ENCODE results near the gene PRSS22.
A peak's percentile ranks its signal among the peaks of the same experiment; 100 is the strongest.

PRSS22 gene

DNA sequence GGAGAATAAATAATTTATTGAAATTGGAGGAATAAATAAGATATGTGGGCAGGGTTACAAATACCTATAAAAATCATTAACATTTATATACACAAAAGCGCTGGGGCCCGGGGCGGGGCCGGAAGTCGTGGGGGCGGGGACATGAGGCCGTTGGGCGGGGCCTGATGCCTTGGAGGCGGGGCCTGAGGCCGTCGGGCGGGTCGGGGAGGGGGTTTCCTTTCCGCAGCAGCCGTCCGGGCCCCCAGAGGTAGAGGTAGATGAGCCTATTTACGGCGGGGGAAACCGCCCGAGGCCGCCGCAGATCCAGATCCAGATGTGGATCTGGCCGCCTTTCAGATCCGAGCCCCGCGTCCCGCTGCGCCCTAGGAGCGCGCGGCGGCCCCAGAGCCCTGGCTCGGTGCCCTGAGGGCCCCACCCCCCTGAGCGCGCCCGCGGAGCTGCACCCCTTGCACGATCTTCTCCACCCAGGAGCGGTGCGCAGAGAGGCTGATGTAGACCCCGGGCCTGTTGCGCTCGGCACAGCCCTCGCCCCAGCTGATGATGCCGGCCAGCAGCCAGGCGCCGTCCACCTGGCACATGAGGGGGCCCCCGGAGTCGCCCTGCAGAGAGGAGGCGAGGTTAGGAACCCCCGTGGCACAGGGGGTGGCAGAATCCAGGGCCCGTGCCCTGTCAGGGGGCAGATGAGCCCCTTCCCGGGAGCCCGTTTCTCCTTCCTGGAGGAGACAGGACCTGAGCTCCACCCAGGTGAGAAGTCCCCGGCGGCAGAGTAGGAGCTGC is 5.1 kb downstream of the PRSS22 start:
- DNase-seq (ENCODE audit: low read depth, low spot score), result peak; percentile 37

GRCh38 chr16:2852003-2852730 is 5.8 kb downstream of the PRSS22 start:
- DNase-seq (ENCODE audit: low read depth, low spot score), result no peak

DNA sequence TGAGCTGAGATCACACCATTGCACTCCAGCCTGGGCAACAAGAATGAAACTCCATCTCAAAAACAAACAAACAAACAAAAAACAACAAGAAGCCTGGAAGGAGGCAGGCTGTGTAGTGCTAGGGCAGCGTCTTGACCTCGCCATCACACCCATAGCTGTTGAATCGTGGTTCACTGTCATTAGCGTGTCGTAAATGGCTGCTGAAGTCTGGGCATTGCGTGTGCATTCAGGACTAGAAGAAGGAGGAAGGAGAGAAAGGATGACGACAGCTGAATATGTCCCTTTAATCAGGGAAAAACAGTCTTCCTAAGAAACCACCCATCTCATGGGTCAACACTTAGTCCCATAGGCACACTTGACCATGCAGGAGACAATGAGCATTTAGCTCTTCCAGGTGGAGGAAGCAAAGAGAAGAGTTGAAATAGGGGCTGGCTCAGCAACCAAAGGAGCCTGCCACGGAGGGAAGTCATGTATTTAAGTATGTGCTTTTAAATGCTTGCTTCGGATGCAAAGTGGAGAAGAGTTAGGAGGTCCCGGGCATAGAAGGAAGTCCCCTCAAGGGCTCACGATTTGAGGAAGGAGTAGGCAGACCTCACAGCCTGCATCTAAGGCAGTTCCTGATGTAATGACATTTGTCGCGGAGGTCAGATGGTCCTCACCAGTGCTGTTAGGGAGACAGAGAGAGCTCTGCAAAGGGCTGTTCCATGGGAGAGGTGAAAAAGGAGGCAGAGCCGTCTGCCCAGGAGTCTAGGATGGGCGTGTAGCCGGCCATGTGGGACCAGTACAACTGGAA is 8.8 kb downstream of the PRSS22 start:
- DNase-seq (ENCODE audit: low read depth, low spot score), result no peak

- DNase-seq (ENCODE audit: low read depth, low spot score), result no peak
Observed at GRCh38 chr16:2846511-2847310, 11.3 kb downstream of the PRSS22 start.

DNA sequence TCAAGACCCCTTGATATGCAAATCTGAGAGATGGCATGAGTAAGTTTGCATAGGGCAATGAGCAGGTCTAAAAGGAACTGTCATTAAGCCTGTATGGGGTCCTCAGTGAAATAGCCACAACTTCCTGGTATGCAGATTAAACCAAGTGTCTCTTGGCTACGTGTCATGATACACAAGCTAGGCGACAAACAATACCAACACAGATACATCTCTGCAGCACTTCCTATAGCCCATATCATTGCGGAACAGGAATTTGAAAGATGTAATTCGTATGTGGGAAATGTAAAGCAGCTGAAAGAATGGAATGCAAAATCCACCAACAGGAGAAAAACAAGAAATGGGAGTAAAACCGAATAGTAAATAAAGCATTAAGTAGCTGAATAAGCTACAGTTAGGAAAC is 12.9 kb downstream of the PRSS22 start:
- DNase-seq (ENCODE audit: low read depth, low spot score), result no peak

- no peak for DNase-seq (ENCODE audit: low read depth, low spot score)
Observed at GRCh38 chr16:2843526-2843925, 14.4 kb downstream of the PRSS22 start.

- DNase-seq (ENCODE audit: low read depth, low spot score), result peak; percentile 65
Observed at GRCh38 chr16:2842340-2843000, 15.5 kb downstream of the PRSS22 start.

DNA sequence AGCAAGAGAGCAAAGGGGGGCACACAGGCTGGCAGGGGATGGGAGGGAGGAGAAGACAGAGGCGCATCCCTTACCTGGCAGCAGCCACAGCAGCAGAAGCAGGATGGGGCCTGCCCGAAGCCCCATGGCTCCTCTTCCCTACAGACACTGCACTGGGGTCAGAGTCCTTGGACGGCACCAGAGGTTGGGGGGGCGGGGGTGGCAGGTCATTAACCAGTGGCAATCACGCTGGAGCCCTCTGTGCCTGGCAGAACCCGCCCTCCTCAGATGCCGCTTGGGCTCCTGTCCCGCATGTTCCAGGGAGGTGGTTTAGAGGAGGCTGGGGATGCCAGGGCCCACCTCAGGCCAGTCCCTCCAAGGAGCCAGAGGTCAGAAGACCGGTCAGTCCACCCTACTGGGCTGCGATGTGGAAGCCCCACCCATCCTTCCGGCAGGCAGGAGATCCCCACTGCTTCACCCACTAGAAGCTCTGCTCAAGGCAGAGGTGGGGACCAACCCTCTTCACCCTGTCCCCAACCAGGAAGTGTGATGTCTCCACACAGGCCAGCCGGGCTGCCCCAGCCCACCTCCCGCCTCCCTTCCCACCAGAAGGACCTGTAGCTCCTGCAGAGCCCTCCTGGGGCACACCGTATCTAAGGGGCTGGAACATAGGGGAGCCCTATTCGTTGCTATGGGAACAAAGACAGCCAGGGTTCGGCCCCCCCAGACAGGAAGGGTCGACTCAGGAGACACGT is 16.2 kb downstream of the PRSS22 start:
- no peak for DNase-seq (ENCODE audit: low read depth, low spot score)

- no peak for DNase-seq (ENCODE audit: low read depth, low spot score)
Observed at GRCh38 chr16:2840914-2841313, 17.1 kb downstream of the PRSS22 start.

DNA sequence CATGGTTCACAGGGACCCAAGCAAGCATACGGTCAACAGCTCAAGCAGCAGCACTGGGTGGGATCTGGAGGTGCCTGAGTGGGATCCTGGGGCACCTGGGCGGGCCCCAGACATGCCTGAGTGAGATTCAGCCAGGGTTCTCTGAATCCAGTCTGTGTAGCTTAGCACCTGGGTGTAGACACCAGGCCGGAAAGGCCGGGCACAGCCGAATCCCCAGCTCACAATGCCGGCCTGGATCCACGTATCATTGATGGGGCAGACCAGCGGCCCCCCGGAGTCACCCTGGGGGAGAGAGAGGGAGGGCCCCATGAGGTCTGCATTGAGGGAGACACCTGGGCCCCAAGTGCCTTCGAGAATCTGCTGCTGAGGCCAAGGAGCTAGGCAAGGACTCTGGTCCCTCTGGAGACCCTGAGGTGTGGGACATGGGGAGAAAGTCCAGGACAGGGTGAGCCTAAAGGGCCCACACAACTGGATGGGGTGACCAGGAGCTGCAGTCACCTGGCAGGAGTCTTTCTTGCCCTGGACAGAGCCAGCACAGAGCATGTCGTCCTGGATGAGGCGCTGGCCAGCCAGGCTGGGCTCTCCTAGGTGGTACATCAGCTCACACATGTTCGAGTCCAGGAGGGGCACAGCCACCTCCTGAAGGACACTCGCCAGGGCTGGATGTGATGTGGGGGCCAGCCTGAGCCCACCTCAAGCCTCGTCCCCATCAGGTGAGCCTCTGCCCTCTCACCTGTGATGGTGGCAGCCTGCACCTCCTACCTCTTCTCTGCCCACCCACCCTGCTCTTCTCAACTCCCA is 18.1 kb downstream of the PRSS22 start:
- DNase-seq (ENCODE audit: low read depth, low spot score), result no peak

- DNase-seq (ENCODE audit: low read depth, low spot score), result peak; percentile 85
Observed at GRCh38 chr16:2838928-2839327, 19.0 kb downstream of the PRSS22 start.

- DNase-seq (ENCODE audit: low read depth, low spot score), result no peak
Observed at GRCh38 chr16:2836646-2837508, 21.1 kb downstream of the PRSS22 start.

DNA sequence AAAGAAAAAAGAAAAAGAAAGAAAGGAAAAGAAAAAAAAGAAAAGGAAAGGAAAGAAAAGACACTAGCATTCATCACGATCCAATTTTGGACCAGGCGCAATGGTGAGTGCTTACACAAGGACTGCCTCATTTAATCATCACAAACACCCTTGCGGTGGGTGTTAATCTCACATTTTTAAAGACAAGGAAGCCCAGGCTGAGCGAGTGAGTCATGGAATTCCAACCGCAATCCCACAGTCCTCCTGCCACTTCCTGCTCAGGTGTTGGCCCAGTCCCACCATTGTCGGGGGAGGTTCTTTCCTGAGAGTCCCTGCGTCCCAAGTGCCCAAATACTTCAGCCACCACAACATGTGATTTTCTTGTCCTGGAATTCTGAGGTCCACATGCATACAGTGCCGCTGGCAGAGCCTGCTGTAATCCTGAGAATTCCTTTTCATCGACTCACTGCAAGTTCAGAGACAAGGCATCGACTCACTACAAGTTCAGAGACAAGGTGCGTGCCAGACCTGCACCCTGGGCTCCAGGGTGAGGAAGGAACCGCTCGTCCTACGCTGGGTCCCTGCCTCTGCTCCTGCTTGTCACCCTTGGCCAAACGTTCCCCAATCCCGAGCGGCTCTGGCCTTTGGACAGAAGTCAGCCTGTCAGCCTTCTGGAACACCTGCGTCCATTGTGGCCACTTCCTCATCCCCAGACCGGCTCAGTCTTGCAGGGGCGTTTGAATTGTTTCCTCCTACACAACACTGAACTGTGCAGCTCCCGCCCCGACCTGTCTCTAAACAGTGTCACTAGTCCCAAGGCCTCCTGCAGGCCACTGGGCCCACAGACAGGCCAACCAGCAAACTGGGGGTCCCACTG is 22.1 kb downstream of the PRSS22 start:
- peak; percentile 79 for DNase-seq (ENCODE audit: low read depth, low spot score)

- DNase-seq (ENCODE audit: low read depth, low spot score), result no peak
Observed at GRCh38 chr16:2834968-2835367, 23.0 kb downstream of the PRSS22 start.

- no peak for DNase-seq (ENCODE audit: low read depth, low spot score)
Observed at GRCh38 chr16:2833776-2834175, 24.2 kb downstream of the PRSS22 start.

DNA sequence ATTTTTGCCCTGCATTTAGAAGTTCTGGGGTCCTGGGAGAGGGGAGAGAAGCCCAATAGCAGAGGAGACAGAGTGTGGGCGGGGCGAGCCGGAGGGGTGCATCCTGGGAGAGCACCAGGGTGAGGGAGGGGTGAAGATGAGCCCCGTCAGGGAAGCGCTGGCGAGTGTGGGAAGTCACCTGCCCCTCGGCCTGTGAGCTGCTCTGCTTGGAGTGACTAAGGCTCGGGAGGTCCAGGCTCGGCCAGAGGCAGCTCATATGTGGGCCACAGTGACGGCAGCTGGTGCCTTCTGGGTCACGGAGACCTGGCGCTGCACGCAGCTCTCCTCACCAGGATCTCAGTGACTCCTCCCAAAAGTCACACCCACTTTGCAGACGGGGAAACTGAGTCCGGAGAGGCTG is 26.8 kb downstream of the PRSS22 start:
- no peak for DNase-seq (ENCODE audit: low read depth, low spot score)

GRCh38 chr16:2830355-2830695 is 27.6 kb downstream of the PRSS22 start:
- DNase-seq (ENCODE audit: low read depth, low spot score), result no peak

All from ELF-1 (cell line).